ENCODE measurements around the gene SIX1. TPM values are rescaled to one million over a fixed set of nuclear protein-coding genes. Genes with fewer than 3 reads are reported as not detected.

The SIX1 gene
- total RNA-seq (2014; rRNA removed; shearing (Covaris generic)): 18.4 and 23.3 TPM in 2 replicates

DNA sequence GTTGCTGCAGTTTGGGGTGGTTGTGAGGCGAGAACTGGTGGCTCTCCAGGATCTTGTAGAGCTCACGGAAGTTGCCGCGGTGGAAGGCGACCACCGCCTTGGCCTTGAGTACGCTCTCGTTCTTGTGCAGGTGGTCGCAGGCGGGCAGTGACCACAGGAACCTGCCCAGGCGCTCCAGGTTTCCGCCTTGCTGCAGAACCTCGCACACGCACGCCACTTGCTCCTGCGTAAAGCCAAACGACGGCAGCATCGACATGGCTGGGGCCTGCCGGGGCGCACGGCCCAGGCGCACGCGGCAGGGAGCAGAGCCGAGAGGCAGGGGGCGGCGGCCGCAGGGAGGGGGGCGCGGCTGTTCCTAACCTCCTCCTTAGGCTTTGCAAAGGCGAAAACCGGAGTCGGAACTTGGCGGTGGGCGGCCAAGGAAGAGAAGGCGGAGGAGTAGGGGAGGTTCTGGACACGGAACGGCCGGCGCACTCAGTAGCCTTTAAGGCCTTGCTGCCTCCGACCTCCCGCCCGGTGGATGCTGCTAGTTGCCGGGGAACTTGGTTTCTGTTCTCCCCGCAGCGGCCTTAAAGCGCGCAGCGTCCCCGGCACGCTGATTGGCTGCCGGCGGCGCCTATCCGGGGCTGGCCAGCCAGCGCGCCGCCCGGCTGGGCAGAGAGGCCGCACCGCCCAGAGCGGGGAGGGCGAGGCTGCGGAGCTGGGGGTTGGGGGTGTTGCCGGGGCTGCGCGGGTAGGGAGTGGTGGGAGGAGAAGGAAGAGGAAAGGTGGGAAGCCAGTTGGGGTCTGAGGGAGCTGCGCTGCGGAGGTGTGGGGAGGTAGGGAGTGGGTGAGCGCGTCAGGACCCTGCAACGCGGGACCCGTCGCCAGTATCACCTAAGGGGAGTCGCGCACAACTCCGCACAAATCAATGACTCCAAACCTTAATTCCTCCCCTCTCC, at the start of gene SIX1:
TSS of gene SIX1 (minus strand) at position 544 of the 941 bp plus-strand sequence. CDS start at position 256, 288 bp downstream.
- peak; percentile 84 for DNase-seq (ENCODE audit: low spot score)

- DNase-seq (ENCODE audit: low spot score): no peak
Measured at GRCh38 chr14:60695327-60695726, 46.0 kb upstream of the SIX1 start.

GRCh38 chr14:60691383-60692113, 42.3 kb upstream of the SIX1 start:
- DNase-seq (ENCODE audit: low spot score): no peak

- DNase-seq (ENCODE audit: low spot score): no peak
Measured at GRCh38 chr14:60686865-60687264, 37.6 kb upstream of the SIX1 start.

DNA sequence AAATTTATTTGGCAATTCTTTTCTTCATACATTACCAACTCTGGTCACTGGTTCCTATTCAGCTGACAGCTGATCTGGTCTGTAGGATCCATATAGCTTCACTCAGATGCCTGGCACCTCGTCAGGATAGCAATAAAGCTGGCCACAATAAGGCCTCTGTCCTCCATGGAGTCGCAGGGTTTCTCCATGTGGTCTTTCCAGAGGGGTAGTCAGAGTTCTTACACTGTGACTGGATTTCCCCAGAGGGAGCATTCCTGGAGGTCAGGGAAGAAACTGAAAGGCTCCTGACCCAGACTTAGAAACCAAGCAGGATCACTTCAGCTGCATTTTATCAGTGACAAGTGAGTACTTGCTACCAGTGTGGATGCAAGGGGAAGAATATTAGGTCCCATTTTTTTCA, 34.9 kb upstream of the SIX1 start:
- DNase-seq (ENCODE audit: low spot score): no peak

DNA sequence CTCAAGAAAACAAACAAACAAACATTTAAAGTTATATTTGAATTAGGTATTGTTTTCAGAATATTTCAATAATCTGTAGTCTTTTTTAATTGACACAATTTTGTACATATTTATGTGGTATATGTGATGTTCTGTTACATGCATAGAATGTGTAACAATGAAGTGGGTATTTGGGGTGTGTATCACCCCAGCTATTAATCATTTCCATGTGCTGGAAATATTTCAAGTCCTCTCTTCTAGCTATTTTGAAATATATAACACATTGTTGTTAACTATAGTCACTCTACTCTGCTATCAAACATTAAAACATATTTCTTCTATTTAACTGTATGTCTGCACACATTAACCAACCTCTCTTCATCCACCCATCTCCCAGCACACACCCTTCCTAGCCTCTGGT, 32.0 kb upstream of the SIX1 start:
- DNase-seq (ENCODE audit: low spot score): no peak

GRCh38 chr14:60680511-60680910, 31.2 kb upstream of the SIX1 start:
- DNase-seq (ENCODE audit: low spot score): no peak

DNA sequence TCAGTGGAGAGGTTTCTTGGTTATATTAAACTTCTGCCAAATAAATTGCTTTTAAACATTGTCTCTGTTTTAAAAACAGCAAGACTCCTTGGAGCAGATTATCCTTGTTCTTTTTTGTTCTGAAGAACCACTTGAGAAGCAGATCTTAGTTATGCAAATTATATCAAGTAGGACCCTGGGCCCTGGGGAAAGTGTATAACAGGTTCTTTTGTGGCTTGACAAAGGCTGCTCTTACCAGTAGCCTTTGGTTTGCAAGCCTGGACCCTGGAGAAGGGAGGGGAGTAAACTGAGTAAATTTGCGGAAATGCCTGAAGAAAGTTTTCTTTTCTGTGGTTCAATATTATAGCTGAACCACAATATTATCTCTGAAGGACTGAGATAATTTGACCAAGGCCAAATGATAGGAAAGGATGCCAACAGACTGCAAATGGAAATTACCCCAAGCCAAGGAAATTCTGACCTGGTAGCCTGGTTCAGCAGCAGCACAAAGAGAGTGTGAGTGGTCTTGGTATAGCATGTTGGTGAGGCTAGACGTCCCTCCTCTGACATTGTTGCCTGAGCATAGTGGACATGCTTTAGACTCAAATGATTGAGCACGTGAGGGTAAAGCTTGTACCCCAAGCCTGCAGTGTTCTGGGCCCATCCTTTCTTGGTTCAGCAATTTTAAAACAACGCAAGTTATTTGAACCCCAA, 30.4 kb upstream of the SIX1 start:
- no peak for DNase-seq (ENCODE audit: low spot score)

DNA sequence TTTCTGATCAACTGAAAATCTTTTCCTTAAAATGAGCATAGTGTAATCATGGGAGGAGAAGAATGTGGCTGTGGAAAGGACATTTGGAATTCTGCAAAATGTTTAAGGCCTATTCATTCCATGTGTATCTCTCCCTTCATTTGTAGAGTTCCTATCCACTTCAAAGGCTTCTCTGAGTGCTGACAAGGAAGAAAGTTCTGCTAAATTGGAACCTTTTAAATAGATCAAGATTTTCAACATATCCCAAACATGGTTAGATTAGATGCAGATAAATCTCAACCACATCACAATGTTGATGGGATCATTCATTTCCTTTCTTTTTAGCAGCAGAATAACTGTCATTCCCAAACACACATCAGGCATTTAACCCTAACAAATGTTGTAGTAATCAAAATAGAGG, 28.4 kb upstream of the SIX1 start:
- DNase-seq (ENCODE audit: low spot score): no peak

GRCh38 chr14:60670989-60671388, 21.7 kb upstream of the SIX1 start:
- no peak for DNase-seq (ENCODE audit: low spot score)

DNA sequence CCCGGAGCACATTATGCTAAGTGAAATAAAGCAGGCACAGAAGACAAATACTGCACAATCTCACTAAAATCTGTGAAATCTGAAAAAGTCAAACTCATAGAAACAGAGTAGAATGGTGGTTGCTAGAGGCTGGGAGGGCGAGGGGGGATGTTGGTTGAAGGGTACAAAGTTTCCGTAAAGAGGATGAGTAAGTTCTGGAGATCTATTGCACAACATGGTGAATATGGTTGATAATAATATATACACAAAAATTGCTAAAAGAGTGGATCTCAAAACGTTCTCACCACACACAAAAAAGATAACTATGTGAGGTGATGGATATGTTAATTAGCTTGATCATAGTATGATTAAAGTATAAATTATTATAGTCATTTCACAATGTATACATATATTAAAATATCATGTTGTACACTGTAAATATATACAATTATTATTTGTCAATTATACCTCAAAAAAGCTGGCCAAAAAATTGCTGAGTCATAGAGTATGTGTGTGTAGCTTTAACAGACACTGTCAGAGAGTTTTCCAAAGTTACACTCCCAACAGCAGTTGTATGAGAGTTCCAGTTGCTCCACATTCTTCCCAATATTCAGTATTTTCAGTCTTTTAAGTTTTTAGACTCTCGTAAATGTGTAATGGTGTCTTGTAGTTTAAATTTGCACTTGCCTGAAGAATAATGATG, 19.3 kb upstream of the SIX1 start:
- no peak for DNase-seq (ENCODE audit: low spot score)

DNA sequence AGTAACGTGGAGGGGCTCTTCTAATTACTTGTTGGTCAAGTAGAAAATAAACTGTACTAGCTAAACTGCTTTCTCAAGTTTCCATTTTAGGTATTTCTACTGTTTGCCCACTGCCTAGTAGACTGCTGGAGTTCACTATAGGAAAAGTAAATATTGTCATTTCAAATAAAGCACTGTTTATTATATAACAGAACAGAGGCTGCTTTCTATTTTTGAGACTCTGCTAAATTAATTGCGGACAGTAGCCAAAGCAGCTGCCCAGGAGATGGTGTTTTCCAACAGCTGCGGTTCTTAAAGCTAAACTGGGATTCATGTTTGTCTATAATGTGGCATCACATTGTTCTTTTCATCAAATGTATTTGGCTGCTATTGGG, 15.9 kb upstream of the SIX1 start:
- no peak for DNase-seq (ENCODE audit: low spot score)

DNA sequence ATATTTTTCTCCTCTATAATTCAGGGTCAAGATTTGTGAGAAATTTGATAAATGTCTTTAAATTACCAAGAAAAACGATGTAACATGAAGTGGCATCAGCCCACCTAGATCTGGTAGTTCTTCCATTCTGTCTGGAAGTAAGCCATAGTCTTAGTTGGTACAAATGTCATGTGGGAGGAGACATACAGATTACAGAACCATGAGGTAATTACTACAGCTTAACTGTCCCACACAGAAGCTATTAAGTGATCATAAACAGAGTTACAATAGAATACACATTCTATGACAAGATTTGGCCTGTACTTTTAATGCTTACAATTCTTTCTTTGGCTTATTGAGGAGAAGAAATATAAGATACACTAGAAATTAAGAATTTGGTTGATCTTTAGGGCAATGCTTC, 13.7 kb upstream of the SIX1 start:
- no peak for DNase-seq (ENCODE audit: low spot score)

DNA sequence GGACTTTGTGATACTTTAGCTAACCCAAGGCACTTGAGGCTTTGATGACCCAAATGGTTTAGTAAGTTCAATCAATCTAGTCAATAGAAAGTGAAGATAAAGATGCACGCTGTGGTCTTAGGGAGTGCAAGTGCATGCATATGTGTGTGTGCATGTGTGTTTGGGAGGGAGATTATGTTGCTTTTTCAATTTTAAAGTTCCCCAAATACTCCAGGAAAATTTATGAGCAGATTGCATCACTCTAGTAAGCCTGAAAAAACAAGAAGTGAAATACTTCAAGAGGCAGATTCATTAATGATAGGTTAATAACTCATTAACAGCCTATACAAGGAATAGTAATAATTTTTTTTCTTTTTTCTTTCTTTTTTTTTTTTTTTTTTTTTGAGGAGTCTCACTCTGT, 12.4 kb upstream of the SIX1 start:
- no peak for DNase-seq (ENCODE audit: low spot score)

DNA sequence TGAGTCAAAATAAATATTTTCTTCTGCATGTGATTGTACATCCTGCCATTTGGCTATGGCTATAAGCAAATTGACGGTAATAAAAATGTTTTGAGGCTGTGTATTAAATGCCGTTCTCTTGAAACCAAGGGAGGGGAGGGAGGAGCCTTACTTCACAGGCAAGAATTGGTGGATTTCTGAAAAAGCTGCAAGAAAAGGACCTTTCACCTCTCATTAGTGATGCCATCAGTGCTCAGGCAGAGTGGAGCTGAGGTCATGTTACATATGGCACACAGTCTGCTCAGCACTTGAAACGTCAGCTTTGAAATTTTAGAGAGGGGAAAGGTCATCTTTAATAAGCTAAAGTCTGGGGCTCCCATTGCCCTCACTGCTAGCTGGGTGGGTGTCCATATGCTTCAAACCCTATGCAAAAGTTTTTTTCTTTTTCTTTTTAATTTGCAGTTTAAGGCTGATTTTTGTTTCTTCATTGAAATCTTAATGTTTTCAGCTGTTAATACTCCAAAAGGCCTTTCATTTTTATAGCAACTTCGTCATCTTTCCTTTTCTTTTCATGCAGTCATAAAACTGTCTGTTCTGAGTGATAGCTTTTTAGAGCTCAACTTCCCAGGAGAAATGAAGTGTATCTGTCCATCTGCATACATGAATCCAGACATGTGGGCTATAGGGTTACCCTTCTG, 9.8 kb upstream of the SIX1 start:
- DNase-seq (ENCODE audit: low spot score): no peak

DNA sequence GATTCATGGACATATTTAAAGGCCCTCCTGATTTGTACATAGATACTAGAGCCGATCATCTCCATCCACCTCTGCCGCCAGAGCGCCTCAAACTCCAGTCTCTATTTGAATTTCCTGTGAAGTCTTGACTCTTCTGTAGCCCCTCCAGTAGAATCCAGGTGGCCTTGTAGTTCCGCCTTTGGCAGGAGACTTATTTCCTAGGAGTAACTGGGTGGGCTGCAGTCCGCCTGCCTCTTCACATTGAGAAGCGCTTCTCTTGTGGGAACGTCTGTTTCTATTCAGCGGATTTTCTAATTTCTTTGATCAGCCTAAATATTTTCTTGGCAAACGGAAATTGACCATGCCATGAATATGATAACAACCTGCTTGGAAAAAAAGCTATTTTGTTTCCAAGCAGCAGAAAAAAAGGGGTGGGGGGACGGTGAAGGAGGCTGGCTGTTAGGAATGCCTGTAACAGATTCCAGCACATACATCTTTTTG, 9.0 kb upstream of the SIX1 start:
- DNase-seq (ENCODE audit: low spot score): no peak

DNA sequence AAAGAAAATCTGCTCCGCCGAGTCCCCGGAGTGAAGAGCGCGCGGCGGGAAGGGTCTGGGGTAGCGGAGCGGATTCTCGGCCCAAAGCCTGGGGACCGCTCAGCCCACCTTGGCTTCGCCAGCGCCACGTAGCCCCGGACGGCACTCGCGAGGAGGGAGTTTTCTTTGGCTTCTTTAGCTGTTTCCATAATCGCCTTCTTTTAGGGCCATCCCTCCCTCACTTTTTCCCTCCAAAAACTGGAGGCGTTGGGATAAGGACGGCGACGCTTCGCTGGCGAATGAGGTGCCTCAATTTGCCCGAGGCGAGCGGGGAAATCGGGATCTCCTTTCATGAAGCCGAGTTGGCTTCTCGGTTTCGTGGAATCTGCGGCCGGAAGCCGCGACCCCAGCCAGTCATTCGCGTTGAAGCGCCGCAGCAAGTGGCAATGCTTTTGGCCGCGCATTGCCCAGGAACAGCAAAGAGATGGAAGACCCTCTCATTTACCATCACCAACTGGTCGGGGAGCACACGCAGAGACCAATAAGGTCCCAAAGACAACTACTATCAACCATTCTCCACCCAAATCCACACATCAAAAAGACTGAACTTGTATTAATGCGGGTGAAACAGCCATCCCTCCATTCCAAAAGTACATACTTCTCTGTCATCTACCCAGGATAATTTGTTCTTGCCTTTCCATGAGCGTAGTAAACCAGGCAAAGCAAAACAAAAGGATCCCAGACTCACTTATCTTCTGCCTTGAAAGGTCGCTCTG, 8.4 kb upstream of the SIX1 start:
- no peak for DNase-seq (ENCODE audit: low spot score)

- peak; percentile 41 for DNase-seq (ENCODE audit: low spot score)
Measured at GRCh38 chr14:60656686-60657455, 7.6 kb upstream of the SIX1 start.

GRCh38 chr14:60655898-60656685, 6.8 kb upstream of the SIX1 start:
- no peak for DNase-seq (ENCODE audit: low spot score)

Measured in H4 (cell line).